HG03060 (cell line): Measurements from ENCODE around the gene OR8B4.
"Not testable (repeated sequence)": the region's sequence is repeated elsewhere in the genome, so short reads cannot be mapped to it uniquely, and the experiment has no call there.

Source experiments
- ATAC-seq: cut with Tn5 transposase; IDR thresholded peaks from one replicate; pipeline ENCODE4 v1.9.1; 2021; ENCODE audit warnings: low read depth, moderate number of reproducible peaks; ENCODE audit not compliant: unreplicated experiment

The OR8B4 gene

GRCh38 chr11:124415356-124415923, 9.2 kb downstream of the OR8B4 start:
- no peak for ATAC-seq

DNA sequence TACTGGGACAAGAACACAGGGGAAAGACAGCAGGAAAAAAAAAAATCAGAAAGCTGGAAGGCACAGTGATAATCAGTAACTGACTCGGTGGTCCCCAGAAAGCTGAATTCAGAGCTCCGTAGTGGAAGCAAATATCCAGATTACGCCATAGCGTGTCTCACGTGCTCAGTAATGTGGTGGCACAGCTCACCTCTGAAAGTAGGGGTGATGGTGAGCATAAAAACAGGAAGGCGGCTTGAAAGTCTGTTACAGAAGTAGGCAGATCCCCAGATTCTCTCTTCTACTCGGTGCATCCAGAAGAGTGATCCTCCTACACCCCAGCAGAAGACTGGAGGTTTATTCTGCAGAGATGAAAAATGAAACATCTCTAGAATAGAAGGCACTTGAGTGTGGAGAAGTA, 14.8 kb downstream of the OR8B4 start:
- ATAC-seq: no peak

GRCh38 chr11:124405581-124405980, 19.1 kb downstream of the OR8B4 start:
- ATAC-seq: no peak

DNA sequence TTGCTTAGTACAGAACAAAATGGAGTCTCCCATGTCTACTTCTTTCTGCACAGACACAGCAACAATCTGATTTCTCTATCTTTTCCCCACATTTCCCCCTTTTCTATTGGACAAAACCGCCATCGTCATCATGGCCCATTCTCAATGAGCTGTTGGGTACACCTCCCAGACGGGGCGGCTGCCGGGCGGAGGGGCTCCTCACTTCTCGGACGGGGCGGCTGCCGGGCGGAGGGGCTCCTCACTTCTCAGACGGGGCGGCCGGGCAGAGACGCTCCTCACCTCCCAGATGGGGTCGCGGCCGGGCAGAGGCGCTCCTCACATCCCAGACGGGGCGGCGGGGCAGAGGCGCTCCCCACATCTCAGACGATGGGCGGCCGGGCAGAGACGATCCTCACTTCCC, 21.5 kb downstream of the OR8B4 start:
- not testable (repeated sequence) for ATAC-seq

GRCh38 chr11:124402326-124402922, 22.2 kb downstream of the OR8B4 start:
- ATAC-seq: peak; percentile 84

- ATAC-seq: no peak
These were observed 25.7 kb downstream of the OR8B4 start, which contains the start of gene OR8B3 for GRCh38 chr11:124398924-124399323. OR8B3 (minus strand) TSS chr11:124399024; CDS start chr11:124397351, 1,673 bp downstream.

GRCh38 chr11:124396847-124397246, 27.8 kb downstream of the OR8B4 start:
- not testable (repeated sequence) for ATAC-seq

GRCh38 chr11:124394408-124394807, 30.3 kb downstream of the OR8B4 start:
- no peak for ATAC-seq

GRCh38 chr11:124384399-124384798, 40.3 kb downstream of the OR8B4 start, which contains the start of gene OR8B2:
OR8B2 (minus strand) TSS chr11:124384499; CDS start chr11:124383343, 1,156 bp downstream.
- no peak for ATAC-seq

GRCh38 chr11:124382857-124383256, 41.8 kb downstream of the OR8B4 start:
- not testable (repeated sequence) for ATAC-seq

DNA sequence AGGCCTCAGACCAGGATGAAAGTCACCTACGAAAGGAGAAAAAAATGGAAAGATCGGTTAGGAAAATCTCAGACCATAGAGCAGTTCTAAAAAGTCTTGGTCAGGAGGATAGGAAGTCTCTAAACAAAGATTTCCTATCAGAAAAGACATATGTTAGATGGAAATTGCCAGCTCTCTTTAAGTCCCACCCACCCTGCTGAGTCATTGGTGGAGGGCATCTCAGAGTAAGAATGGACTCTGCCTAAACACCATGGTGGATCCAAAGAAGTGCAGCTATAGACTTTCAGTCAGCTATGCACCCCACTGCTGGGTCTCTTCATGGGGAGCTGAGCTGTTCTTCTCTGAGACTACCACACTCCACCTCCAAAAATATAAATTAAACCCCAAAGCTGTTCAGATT, 44.1 kb downstream of the OR8B4 start:
- ATAC-seq: no peak

GRCh38 chr11:124376280-124376679, 48.4 kb downstream of the OR8B4 start:
- no peak for ATAC-seq
